Kidney (tissue), 14 donors: ENCODE results near the gene CPM. TPM values are rescaled to one million over a fixed set of nuclear protein-coding genes. Genes with fewer than 3 reads are reported as not detected.

Experiments
- DNase-seq, 5 donors: peaks; one replicate each; pipeline ENCODE4 v3.0.0-alpha.2; 2013 to 2020
- FAIRE-seq: peaks from 2 replicates; lab custom pipeline; 2012; peaks lifted over from hg19 to GRCh38; lab: Jason Lieb, UNC
- H3K27ac ChIP-seq, 2 donors: one replicate each; pipeline ENCODE4 v1.7.0; 2013; ENCODE audit warnings: low read depth in 2 of 2, low read length in 2 of 2, inconsistent platforms in 1 of 2
- H3K27me3 ChIP-seq: one replicate; pipeline ENCODE4 v1.7.1; 2013; ENCODE audit warnings: low read length, inconsistent platforms; ENCODE audit not compliant: control insufficient read depth, insufficient read depth
- H3K36me3 ChIP-seq, 3 donors: one replicate each; pipeline versions ENCODE4 v1.7.0 to v1.7.1; 2013; ENCODE audit warnings: low read length in 3 of 3, control low read depth in 1 of 3, inconsistent platforms in 1 of 3; ENCODE audit not compliant: insufficient read depth in 3 of 3, control insufficient read depth in 2 of 3
- H3K4me1 ChIP-seq, 3 donors: one replicate each; pipeline versions ENCODE4 v1.7.0 to v1.7.1; 2013; ENCODE audit warnings: low read length in 3 of 3, inconsistent platforms in 1 of 3, low read depth in 1 of 3; ENCODE audit not compliant: control insufficient read depth in 2 of 3, insufficient read depth in 2 of 3
- H3K4me3 ChIP-seq, 3 donors: one replicate each; pipeline versions ENCODE4 v1.7.0 to v1.8.1; 2013; ENCODE audit warnings: low read length in 3 of 3, control low read depth in 1 of 3, inconsistent platforms in 1 of 3
- H3K9ac ChIP-seq, 3 donors: one replicate each; pipeline versions ENCODE4 v1.7.0 to v1.7.1; 2013; ENCODE audit warnings: low read length in 3 of 3, control low read depth in 1 of 3, inconsistent platforms in 1 of 3
- H3K9me3 ChIP-seq, 3 donors: one replicate each; pipeline versions ENCODE4 v1.7.0 to v1.7.1; 2013; ENCODE audit warnings: low read length in 3 of 3, control low read depth in 1 of 3, inconsistent platforms in 1 of 3; ENCODE audit not compliant: control insufficient read depth in 2 of 3, insufficient read depth in 1 of 3
- intact Hi-C: fragments of 100-400 bp; cut with DNase I; formaldehyde crosslinking; loops from one replicate; pipeline ENCODE4 v1.11.1; 2022
- polyA plus RNA-seq: library from polyadenylated mRNA; stranded (reverse); fragments of 350-450 nt; fragmentation: Illumina TruSeq; extraction: RNeasy Lipid Tissue Mini Kit (QIAGEN cat#74804); gene quantifications from one replicate; pipeline ENCODE4 v1.2.3, GENCODE V29; 2014; ENCODE audit warnings: low read depth, low replicate concordance; ENCODE audit not compliant: insufficient read depth
- total RNA-seq: library from RNA; stranded (reverse); fragmentation: NEBNext Ultra II Directional; extraction: Animal tissue kit (Norgen Biotek cat#: 25700); gene quantifications from one replicate; pipeline ENCODE4 v1.2.1, GENCODE V29; 2021
- TF ChIP-seq, protein P1 (sequence below): IDR thresholded peaks from 3 replicates; pipeline ENCODE4 v1.5.1; 2012; ENCODE audit warnings: mild to moderate bottlenecking, moderate library complexity, borderline replicate concordance; ENCODE audit not compliant: insufficient read depth; ENCODE audit errors: extremely low read depth
- donor health status: control.
- donor health status: control.
- donor health status: control.
- donor health status: control.
- donor health status: control.
- donor health status: DM: yes; HTN: yes; CAD: no.
- donor health status: Normal renal cell carcinoma (clear cell type).

CPM gene
- total and polyA plus RNA-seq, 2 donors from 2014 or later, result 35.7 to 144 TPM

GRCh38 chr12:68806488-68807237 is 126.3 kb downstream of the CPM start:
- H3K36me3 ChIP-seq, result no peaks in the 10 kb centered on the region
- intact Hi-C loops, result no loop called here
- peaks cover 0 to 2% (median 0%) of the 10 kb centered on the region in 3 donors for H3K4me1 ChIP-seq
- H3K4me3 ChIP-seq, result no peak overlapping the region
- no peak overlapping the region for H3K9ac ChIP-seq
- H3K9me3 ChIP-seq, result no peaks in the 10 kb centered on the region
- H3K27me3 ChIP-seq, result no peaks in the 10 kb centered on the region
- no peak overlapping the region for H3K27ac ChIP-seq
- TF ChIP-seq, protein P1, sequence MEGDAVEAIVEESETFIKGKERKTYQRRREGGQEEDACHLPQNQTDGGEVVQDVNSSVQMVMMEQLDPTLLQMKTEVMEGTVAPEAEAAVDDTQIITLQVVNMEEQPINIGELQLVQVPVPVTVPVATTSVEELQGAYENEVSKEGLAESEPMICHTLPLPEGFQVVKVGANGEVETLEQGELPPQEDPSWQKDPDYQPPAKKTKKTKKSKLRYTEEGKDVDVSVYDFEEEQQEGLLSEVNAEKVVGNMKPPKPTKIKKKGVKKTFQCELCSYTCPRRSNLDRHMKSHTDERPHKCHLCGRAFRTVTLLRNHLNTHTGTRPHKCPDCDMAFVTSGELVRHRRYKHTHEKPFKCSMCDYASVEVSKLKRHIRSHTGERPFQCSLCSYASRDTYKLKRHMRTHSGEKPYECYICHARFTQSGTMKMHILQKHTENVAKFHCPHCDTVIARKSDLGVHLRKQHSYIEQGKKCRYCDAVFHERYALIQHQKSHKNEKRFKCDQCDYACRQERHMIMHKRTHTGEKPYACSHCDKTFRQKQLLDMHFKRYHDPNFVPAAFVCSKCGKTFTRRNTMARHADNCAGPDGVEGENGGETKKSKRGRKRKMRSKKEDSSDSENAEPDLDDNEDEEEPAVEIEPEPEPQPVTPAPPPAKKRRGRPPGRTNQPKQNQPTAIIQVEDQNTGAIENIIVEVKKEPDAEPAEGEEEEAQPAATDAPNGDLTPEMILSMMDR, result no peak
- no peak for DNase-seq
- FAIRE-seq, result no peak

- Histone ChIP-seq H3K27ac (no peak overlapping the region), H3K4me1 (peaks cover 0 to 2% (median 0%) of the 10 kb centered on the region in 3 donors), H3K27me3 (no peaks in the 10 kb centered on the region), H3K9ac (no peak overlapping the region), H3K4me3 (no peak overlapping the region), H3K9me3 (no peaks in the 10 kb centered on the region), H3K36me3 (no peaks in the 10 kb centered on the region)
- no peak for FAIRE-seq
- DNase-seq, result no peak
- TF ChIP-seq, protein P1, result no peak
- intact Hi-C loops, result no loop called here
Observed at GRCh38 chr12:68805592-68806120, 127.3 kb downstream of the CPM start.

DNA sequence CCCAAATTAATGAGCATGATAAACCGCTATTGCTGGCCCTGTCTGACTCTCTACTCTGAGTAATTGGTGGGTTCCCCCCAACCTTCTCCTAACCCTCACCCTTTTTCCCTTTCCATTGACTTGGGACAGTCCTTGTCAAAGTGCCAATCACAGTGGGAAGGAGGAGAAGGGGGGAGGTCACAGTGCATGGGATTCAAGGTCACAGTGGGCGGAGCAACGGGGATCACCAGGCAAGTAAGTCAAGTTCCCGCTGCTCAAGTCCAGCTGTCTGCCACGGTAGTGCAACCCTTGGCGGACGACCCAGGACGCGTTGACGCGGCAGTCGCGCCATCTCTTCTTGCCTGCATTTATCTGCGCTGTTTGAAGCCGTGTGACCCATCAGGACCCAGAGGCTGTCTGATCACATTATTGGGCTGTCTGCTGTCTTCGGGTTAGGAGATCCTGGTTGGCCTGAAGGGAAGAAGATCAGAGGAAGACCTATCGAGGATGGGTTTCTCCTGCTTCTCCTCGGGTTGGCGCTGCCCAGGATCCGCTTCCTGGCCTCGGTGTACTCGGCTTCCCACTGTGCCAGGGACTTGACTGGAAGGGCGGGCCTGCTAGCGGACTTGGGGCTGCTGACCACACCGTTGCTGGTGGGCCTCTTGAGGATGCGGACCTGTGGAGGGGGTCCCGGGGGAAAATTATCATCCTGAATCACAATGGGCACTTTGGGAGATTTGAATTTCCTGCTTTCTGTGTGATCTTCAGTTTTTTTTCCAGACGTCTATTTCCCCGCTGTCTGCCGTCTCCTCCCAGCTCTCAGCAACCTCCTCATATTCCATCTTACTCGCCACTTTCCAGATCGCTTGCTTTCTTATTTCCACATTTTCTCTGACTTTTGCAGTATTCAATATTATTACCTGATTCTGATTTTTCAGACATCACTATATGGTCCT is 128.0 kb downstream of the CPM start:
- H3K9me3 ChIP-seq, result no peaks in the 10 kb centered on the region
- H3K27ac ChIP-seq, result peak overlapping the region in 1 of 2 donors; percentile 38
- DNase-seq (peak in 3 of 5 donors; percentile 11 to 86 (median 46)), FAIRE-seq (no peak)
- peaks cover 0 to 2% (median 0%) of the 10 kb centered on the region in 3 donors for H3K4me1 ChIP-seq
- no peaks in the 10 kb centered on the region for H3K36me3 ChIP-seq
- no peak overlapping the region for H3K9ac ChIP-seq
- H3K4me3 ChIP-seq, result no peak overlapping the region
- intact Hi-C loops, result no loop called here
- TF ChIP-seq, protein P1, result no peak
- no peaks in the 10 kb centered on the region for H3K27me3 ChIP-seq
